GM12878 (cell line): ENCODE results near the gene PAPLN. TPM values are rescaled to one million over a fixed set of nuclear protein-coding genes. Genes with fewer than 3 reads are reported as not detected.

Experiments
- ATAC-seq: fragments of 200-7000 bp; cut with Tn5 transposase; 3 replicates; pipeline ENCODE4 v1.9.1; 2020; ENCODE audit warnings: mild to moderate bottlenecking, moderate library complexity
- BruUV-seq: library from RNA; stranded (reverse); fragments of 400-500 nt; replicated peaks from 2 replicates; lab custom pipeline; 2021; lab: Mats Ljungman, UMichigan
- CTCF ChIA-PET: fragments of 300-600 bp; sonication (Branson Sonifier 250); formaldehyde crosslinking; extraction: SDS; loops from one replicate; lab custom pipeline; 2021; ENCODE audit warnings: inconsistent platforms; lab: Yijun Ruan, JAX
- POLR2A ChIA-PET: fragments of 350-600 bp; formaldehyde crosslinking; extraction: SDS; loops from one replicate; lab custom pipeline; 2021; ENCODE audit warnings: inconsistent platforms; lab: Charles Lee
- RAD21 ChIA-PET: fragments of 300-600 bp; sonication (Branson Sonifier 250); formaldehyde crosslinking; loops from one replicate; lab custom pipeline; 2023; ENCODE audit warnings: antibody characterized with exemption; ENCODE audit not compliant: unreplicated experiment; lab: Charles Lee
- SMC1A ChIA-PET: fragments of 300-600 bp; sonication (Branson Sonifier 250); formaldehyde crosslinking; loops from one replicate; lab custom pipeline; 2023; ENCODE audit not compliant: unreplicated experiment, uncharacterized antibody; lab: Charles Lee
- DNase-seq: peaks from one replicate; pipeline ENCODE4 v3.0.0-alpha.2; 2011; ENCODE audit warnings: low read depth, low spot score
- FAIRE-seq: peaks from 3 replicates; lab custom pipeline; 2011; peaks lifted over from hg19 to GRCh38; lab: Jason Lieb, UNC
- H2AFZ ChIP-seq: 2 replicates; pipeline ENCODE4 v1.6.0; 2011; ENCODE audit warnings: low read depth, low read length, control low read depth; ENCODE audit not compliant: control insufficient read depth
- H3K27ac ChIP-seq: 2 replicates; pipeline ENCODE4 v1.5.1; 2011; ENCODE audit warnings: control low read depth; ENCODE audit not compliant: control insufficient read depth, insufficient read depth
- H3K27me3 ChIP-seq, 2 experiments: replicated peaks in 1 of 2; 2 replicates each; pipeline versions ENCODE4 v1.6.0 to v1.6.1; 2011; ENCODE audit warnings: low read length in 1 of 2; ENCODE audit not compliant: control insufficient read depth in 2 of 2, insufficient read depth in 2 of 2
- H3K36me3 ChIP-seq, 2 experiments: 2 replicates each; pipeline ENCODE4 v1.5.1; 2011; ENCODE audit warnings: low read length in 1 of 2; ENCODE audit not compliant: control insufficient read depth in 2 of 2, insufficient read depth in 2 of 2
- H3K4me1 ChIP-seq: 2 replicates; pipeline ENCODE4 v1.6.1; 2011; ENCODE audit warnings: mild to moderate bottlenecking, low read length, moderate library complexity, mixed read lengths; ENCODE audit not compliant: control insufficient read depth, insufficient read depth
- H3K4me2 ChIP-seq: 2 replicates; pipeline ENCODE4 v1.6.0; 2011; ENCODE audit warnings: control low read depth; ENCODE audit not compliant: control insufficient read depth, insufficient read depth
- H3K4me3 ChIP-seq: fragments of 200-600 bp; sonication (generic); 2 replicates; pipeline ENCODE4 v1.5.1; 2016
- H3K79me2 ChIP-seq: 2 replicates; pipeline ENCODE4 v1.6.0; 2011; ENCODE audit warnings: low read length; ENCODE audit not compliant: control insufficient read depth, insufficient read depth
- H3K9ac ChIP-seq: 2 replicates; pipeline ENCODE4 v1.8.0; 2011; ENCODE audit warnings: low read length, control low read depth, mixed read lengths; ENCODE audit not compliant: control insufficient read depth, insufficient read depth
- H3K9me3 ChIP-seq: replicated peaks from 3 replicates; pipeline ENCODE4 v1.5.1; 2011; ENCODE audit warnings: mild to moderate bottlenecking, low read length; ENCODE audit not compliant: control insufficient read depth, insufficient read depth
- H4K20me1 ChIP-seq: 2 replicates; pipeline ENCODE4 v1.6.0; 2011; ENCODE audit not compliant: control insufficient read depth, insufficient read depth
- BCL11A ChIP-seq: IDR thresholded peaks from 2 replicates; pipeline ENCODE4 v1.6.1; 2011; ENCODE audit warnings: low read depth, low read length
- BHLHE40 ChIP-seq, 2 experiments: fragments of 450-650 bp in 1 of 2; IDR thresholded peaks; 2 replicates each; pipeline ENCODE4 v1.6.1; 2011 to 2017; ENCODE audit warnings: low read depth in 2 of 2, borderline replicate concordance in 1 of 2, improper control_type of control experiment in 1 of 2, low read length in 1 of 2, mild to moderate bottlenecking in 1 of 2
- CBFB ChIP-seq: IDR thresholded peaks from 2 replicates; pipeline ENCODE4 v1.6.1; 2016; ENCODE audit warnings: antibody characterized with exemption, low read depth
- EP300 ChIP-seq, 2 experiments: fragments of 150-350 bp in 1 of 2; IDR thresholded peaks; 2 replicates each; pipeline ENCODE4 v1.6.1; 2011 to 2012; ENCODE audit warnings: low read depth in 2 of 2, low read length in 2 of 2, borderline replicate concordance in 1 of 2, improper control_type of control experiment in 1 of 2, inconsistent platforms in 1 of 2; ENCODE audit not compliant: control insufficient read depth in 1 of 2
- FOS ChIP-seq: IDR thresholded peaks from 3 replicates; pipeline ENCODE4 v1.6.1; 2011; ENCODE audit warnings: borderline replicate concordance; ENCODE audit not compliant: insufficient read length; ENCODE audit errors: extremely low read depth
- GATAD2B ChIP-seq: fragments of 450-650 bp; conservative IDR thresholded peaks from 2 replicates; pipeline ENCODE4 v1.6.1; 2017; ENCODE audit warnings: low read depth, mild to moderate bottlenecking, moderate library complexity
- HDGF ChIP-seq: fragments of 450-650 bp; IDR thresholded peaks from 2 replicates; pipeline ENCODE4 v1.6.1; 2016; ENCODE audit warnings: antibody characterized with exemption
- JUND ChIP-seq: IDR thresholded peaks from 2 replicates; pipeline ENCODE4 v1.6.1; 2012; ENCODE audit warnings: low read depth, mild to moderate bottlenecking, low read length, improper control_type of control experiment, moderate library complexity
- NR2C1 ChIP-seq: fragments of 450-650 bp; IDR thresholded peaks from 2 replicates; pipeline ENCODE4 v1.6.1; 2017; ENCODE audit warnings: antibody characterized with exemption, mild to moderate bottlenecking, moderate library complexity
- NR2F1 ChIP-seq: fragments of 450-650 bp; conservative IDR thresholded peaks from 2 replicates; pipeline ENCODE4 v1.6.1; 2017; ENCODE audit warnings: mild to moderate bottlenecking
- POLR2AphosphoS2 ChIP-seq: IDR thresholded peaks from 2 replicates; pipeline ENCODE4 v1.6.1; 2011; ENCODE audit warnings: low read depth, mild to moderate bottlenecking, low read length, improper control_type of control experiment, moderate library complexity
- RB1 ChIP-seq: fragments of 450-650 bp; formaldehyde crosslinking; IDR thresholded peaks from 2 replicates; pipeline ENCODE4 v1.6.1; 2017; ENCODE audit warnings: mild to moderate bottlenecking, borderline replicate concordance
- RELA ChIP-seq: fragments of 450-650 bp; IDR thresholded peaks from 2 replicates; pipeline ENCODE4 v1.8.0; 2014; ENCODE audit warnings: borderline replicate concordance; ENCODE audit not compliant: partially characterized antibody
- RFX5 ChIP-seq: IDR thresholded peaks from 2 replicates; pipeline ENCODE4 v1.6.1; 2011; ENCODE audit warnings: low read depth, low read length, improper control_type of control experiment
- WGBS: methylation state at CpG from one replicate; pipeline ENCODE4 v1.1.6; 2016; ENCODE audit warnings: low lambda C conversion rate; ENCODE audit not compliant: insufficient replicate concordance, insufficient coverage; ENCODE audit errors: missing lambda C conversion rate; 5-methylcytosine and 5-hydroxymethylcytosine counted together
- in situ Hi-C: fragments of 300-500 bp; cut with MboI; formaldehyde crosslinking; loops from 9 replicates; pipeline ENCODE4 v1.14.3; 2018; ENCODE audit warnings: mixed read lengths
- intact Hi-C: fragments of 100-400 bp; cut with micrococcal nuclease; formaldehyde crosslinking; loops from one replicate; pipeline ENCODE4 v1.14.2; 2022; ENCODE audit not compliant: unreplicated experiment
- polyA plus RNA-seq, 11 experiments: library from polyadenylated mRNA; depleted of rRNA in 4 of 11; unstranded in 6 of 11; stranded (reverse) in 5 of 11; fragments of >200 nt; fragmentation: Nextera tagmentation in 4 of 11; fragmentation: Illumina TruSeq in 1 of 11; extraction: Ambion mirVana in 4 of 11; extraction: Trizol in 1 of 11; gene quantifications; 1 replicate in 1 of 11; 2 replicates in 10 of 11; pipeline versions ENCODE4 v1.2.1 to v1.2.3, GENCODE V29; 2011 to 2016; ENCODE audit warnings: inconsistent platforms in 2 of 11, missing spikeins in 2 of 11, low read depth in 1 of 11
- total RNA-seq, 4 experiments: library from RNA; depleted of rRNA in 3 of 4; stranded (reverse); fragments of >200 nt in 3 of 4; fragmentation: Illumina TruSeq in 1 of 4; extraction: Trizol in 1 of 4; gene quantifications; 2 replicates each; pipeline versions ENCODE4 v1.2.1 to v1.2.3, GENCODE V29; 2013 to 2021
- TF ChIP-seq, protein P1 (sequence below): fragments of 450-650 bp; formaldehyde crosslinking; IDR thresholded peaks from 2 replicates; pipeline ENCODE4 v1.4.0; 2022; ENCODE audit warnings: mild to moderate bottlenecking, moderate library complexity
- TF ChIP-seq, protein P2 (sequence below): fragments of 150-350 bp; IDR thresholded peaks from 2 replicates; pipeline ENCODE4 v1.6.1; 2014; ENCODE audit warnings: mild to moderate bottlenecking, low read depth, low read length

The PAPLN gene
- total and polyA plus RNA-seq, 10 of the 15 experiments (the other 5 are each of a cell fraction or from before 2014, with no cell fraction given) = 1.8 to 19.8 (median 7.4) TPM

GRCh38 chr14:73220061-73220460, 17.2 kb upstream of the PAPLN start:
- intact Hi-C loops = no loop called here
- no peak for TF ChIP-seq NR2F1
- no peak for TF ChIP-seq BHLHE40 (IDR thresholded peaks at IDR 0.05; ENCODE audit: borderline replicate concordance in 1 of 2, low read depth in 2 of 2, low read length in 1 of 2)
- TF ChIP-seq RELA = no peak
- TF ChIP-seq NR2C1 = no peak
- TF ChIP-seq, protein P1, sequence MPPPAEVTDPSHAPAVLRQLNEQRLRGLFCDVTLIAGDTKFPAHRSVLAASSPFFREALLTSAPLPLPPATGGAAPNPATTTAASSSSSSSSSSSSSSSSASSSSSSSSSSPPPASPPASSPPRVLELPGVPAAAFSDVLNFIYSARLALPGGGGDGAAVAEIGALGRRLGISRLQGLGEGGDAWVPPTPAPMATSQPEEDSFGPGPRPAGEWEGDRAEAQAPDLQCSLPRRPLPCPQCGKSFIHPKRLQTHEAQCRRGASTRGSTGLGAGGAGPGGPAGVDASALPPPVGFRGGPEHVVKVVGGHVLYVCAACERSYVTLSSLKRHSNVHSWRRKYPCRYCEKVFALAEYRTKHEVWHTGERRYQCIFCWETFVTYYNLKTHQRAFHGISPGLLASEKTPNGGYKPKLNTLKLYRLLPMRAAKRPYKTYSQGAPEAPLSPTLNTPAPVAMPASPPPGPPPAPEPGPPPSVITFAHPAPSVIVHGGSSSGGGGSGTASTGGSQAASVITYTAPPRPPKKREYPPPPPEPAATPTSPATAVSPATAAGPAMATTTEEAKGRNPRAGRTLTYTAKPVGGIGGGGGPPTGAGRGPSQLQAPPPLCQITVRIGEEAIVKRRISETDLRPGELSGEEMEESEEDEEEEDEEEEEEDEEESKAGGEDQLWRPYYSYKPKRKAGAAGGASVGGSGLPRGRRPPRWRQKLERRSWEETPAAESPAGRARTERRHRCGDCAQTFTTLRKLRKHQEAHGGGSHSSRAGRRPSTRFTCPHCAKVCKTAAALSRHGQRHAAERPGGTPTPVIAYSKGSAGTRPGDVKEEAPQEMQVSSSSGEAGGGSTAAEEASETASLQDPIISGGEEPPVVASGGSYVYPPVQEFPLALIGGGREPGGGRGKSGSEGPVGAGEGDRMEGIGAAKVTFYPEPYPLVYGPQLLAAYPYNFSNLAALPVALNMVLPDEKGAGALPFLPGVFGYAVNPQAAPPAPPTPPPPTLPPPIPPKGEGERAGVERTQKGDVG (CRISPR knock-in tag) = no peak
- TF ChIP-seq RFX5 = no peak
- TF ChIP-seq BCL11A = no peak
- no peak for TF ChIP-seq POLR2AphosphoS2
- TF ChIP-seq JUND = no peak
- TF ChIP-seq GATAD2B = no peak
- no peak for TF ChIP-seq EP300 (IDR thresholded peaks at IDR 0.05; ENCODE audit: borderline replicate concordance in 1 of 2, control insufficient read depth in 1 of 2, low read depth in 2 of 2, low read length in 2 of 2)
- TF ChIP-seq CBFB = no peak
- no peak for TF ChIP-seq RB1
- TF ChIP-seq, protein P2, sequence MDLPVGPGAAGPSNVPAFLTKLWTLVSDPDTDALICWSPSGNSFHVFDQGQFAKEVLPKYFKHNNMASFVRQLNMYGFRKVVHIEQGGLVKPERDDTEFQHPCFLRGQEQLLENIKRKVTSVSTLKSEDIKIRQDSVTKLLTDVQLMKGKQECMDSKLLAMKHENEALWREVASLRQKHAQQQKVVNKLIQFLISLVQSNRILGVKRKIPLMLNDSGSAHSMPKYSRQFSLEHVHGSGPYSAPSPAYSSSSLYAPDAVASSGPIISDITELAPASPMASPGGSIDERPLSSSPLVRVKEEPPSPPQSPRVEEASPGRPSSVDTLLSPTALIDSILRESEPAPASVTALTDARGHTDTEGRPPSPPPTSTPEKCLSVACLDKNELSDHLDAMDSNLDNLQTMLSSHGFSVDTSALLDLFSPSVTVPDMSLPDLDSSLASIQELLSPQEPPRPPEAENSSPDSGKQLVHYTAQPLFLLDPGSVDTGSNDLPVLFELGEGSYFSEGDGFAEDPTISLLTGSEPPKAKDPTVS = no peak
- TF ChIP-seq FOS = no peak
- no peak for TF ChIP-seq HDGF

More at GRCh38 chr14:73220061-73220460, 17.2 kb upstream of the PAPLN start:
- ChIA-PET CTCF (interaction anchor here (1.1 to 4.8 kb wide), 2 partner anchors 47 to 251 kb away, joined by 3 to 42 read pairs; no protein-coding TSS in a partner anchor), POLR2A (interaction anchor here (0.6 to 0.9 kb wide), 3 partner anchors 118 to 712 kb away, joined by 3 to 8 read pairs (median 5); no protein-coding TSS in a partner anchor), RAD21 (interaction anchor here (0.8 to 1.4 kb wide), 2 partner anchors 29 to 75 kb away, joined by 3 read pairs; no protein-coding TSS in a partner anchor), SMC1A (interaction anchor here (0.6 to 1.9 kb wide), 9 partner anchors 8 to 252 kb away, joined by 3 to 6 read pairs (median 3); partner anchors contain the start of gene PAPLN)
- no peak overlapping the region for H3K4me3 ChIP-seq
- ATAC-seq (no peak), DNase-seq (no peak), FAIRE-seq (no peak)
- no peaks in the 10 kb centered on the region for H3K9me3 ChIP-seq
- no peaks in the 10 kb centered on the region for H3K27me3 ChIP-seq
- no peaks in the 10 kb centered on the region for H4K20me1 ChIP-seq
- no peak overlapping the region for H3K9ac ChIP-seq
- H3K79me2 ChIP-seq = no peaks in the 10 kb centered on the region
- in situ Hi-C loops = no loop called here
- peaks cover 2 to 17% of the 10 kb centered on the region in 2 experiments for H3K36me3 ChIP-seq
- no peak overlapping the region for H3K27ac ChIP-seq
- BruUV-seq = no TSS peak
- WGBS = 82% methylated on average over 4 of the region's 4 CpGs
- H2AFZ ChIP-seq = no peak overlapping the region
- no peak overlapping the region for H3K4me2 ChIP-seq
- peaks cover 9% of the 10 kb centered on the region; the same call in 1 of the 2 replicates for H3K4me1 ChIP-seq
